M059J (cell line): ENCODE results near the gene CMIP. TPM values are rescaled to one million over a fixed set of nuclear protein-coding genes. Genes with fewer than 3 reads are reported as not detected.

Experiments
- DNase-seq: peaks from one replicate; pipeline ENCODE4 v3.0.0-alpha.2; 2012; ENCODE audit warnings: low read depth
- total RNA-seq: library from RNA; depleted of rRNA; stranded (reverse); fragments of >200 nt; shearing (Covaris generic); gene quantifications from 2 replicates; pipeline ENCODE4 v1.2.3, GENCODE V29; 2014

The CMIP gene
- total RNA-seq, 1 experiment from 2014 or later: 15.8 TPM

GRCh38 chr16:81492965-81493754 is 48.6 kb downstream of the CMIP start:
- DNase-seq: no peak

GRCh38 chr16:81493755-81494433 is 49.3 kb downstream of the CMIP start:
- peak; percentile 93 for DNase-seq

- no peak for DNase-seq
Observed at GRCh38 chr16:81494434-81494806, 49.8 kb downstream of the CMIP start.

GRCh38 chr16:81494888-81495287 is 50.3 kb downstream of the CMIP start:
- DNase-seq: no peak

GRCh38 chr16:81495321-81496234 is 51.0 kb downstream of the CMIP start:
- no peak for DNase-seq

GRCh38 chr16:81496321-81496720 is 51.7 kb downstream of the CMIP start:
- no peak for DNase-seq

DNA sequence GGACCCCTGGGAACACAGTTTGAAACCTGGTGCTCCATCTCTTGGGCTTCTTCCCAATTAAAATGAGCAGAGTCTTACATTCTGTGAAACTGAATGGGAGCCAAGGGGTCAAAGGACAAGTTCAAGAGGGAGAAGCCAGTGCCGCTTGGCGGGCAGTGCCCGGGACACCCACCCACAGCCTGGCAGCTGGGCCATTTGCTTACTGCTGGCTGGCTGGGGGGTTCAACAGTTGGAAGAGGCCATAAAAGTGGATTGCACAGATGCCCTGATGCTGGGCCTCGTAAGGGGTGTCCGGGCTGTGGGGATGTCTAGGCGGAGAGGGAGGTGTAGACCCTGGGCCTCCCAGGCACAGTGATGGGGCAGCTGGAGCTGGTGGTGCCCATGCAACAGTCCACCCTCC is 52.1 kb downstream of the CMIP start:
- DNase-seq: no peak

- no peak for DNase-seq
Observed at GRCh38 chr16:81497690-81498089, 53.1 kb downstream of the CMIP start.

DNA sequence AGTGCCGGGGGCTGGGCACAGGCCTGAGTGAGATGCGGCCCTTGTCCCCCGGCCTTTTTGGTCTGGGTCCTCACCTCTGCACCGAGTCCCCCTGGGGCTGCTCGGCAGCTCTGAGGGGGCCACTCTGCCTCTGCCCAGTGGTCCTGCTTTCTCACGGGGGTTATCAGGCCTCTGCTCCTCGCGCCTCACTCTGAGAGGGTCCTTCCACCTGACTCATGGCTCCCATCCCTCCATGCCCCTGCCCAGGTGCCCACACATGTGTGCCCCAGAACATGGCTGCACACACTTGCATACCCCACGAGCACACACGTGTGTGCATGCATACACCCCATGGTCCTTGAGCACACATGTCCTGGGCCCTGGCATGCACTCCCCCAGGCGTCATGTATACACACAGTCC is 53.7 kb downstream of the CMIP start:
- DNase-seq: no peak

DNA sequence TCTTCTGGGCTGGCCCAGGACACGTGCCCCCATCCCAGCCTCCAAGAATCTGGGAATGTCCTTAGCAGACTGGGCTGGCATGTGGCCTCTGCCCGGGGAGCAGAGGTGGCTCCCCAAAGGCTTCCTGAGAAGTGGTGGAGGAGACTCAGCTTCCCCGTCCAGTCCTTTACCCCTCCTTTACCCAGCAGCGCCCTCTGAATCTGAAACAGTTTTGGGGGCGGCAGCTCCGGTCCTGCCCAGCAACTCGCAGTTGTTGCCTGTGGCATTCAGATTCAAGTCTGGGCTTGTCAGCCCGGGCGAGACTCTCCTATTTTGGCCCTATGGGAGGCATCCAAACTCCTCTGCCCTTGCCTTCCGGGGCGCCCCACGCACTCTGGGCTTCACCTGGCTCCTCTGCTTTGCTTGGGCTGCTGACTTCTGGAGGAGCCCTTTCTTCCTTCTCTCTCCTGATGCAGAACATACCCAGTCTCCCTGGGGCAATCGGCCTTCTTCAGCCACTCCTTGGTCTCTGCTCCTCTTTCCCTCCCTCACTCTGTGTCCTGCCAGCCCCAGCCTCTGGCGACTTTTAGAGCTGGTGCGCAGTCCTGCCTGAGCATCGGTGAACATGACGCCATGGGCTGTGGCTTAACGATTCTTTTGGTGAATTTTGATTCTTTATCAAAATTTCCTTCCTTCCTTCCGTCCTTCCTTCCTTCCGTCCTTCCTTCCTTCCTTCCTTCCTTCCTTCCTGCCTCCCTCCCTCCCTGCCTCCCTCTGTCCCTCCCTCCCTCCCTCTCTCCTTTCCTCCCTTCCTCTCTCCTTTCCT is 55.2 kb downstream of the CMIP start:
- DNase-seq: no peak

- DNase-seq: peak; percentile 98
Observed at GRCh38 chr16:81500833-81501521, 56.4 kb downstream of the CMIP start.

GRCh38 chr16:81502396-81503070 is 57.9 kb downstream of the CMIP start:
- no peak for DNase-seq

- DNase-seq: no peak
Observed at GRCh38 chr16:81505011-81505661, 60.5 kb downstream of the CMIP start.

DNA sequence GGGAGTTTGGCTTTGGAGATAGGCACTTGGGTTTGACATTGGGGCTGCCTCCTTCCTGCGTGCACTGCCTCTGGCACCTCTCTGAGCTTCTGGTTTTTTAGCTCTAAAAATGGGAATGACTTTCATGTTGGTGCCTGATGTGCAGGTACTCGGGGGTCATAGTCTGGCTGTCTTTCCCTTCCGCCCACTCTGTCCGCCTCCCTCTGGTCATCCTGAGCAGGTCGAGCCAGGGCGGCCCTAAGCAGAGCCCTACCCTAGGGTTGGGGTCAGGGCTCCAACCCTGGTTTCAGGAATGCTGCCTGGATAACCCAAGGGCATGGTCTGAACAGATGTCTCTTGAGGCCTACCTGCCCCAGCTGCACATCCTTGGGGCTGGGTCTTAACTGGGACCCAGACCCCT is 64.8 kb downstream of the CMIP start:
- no peak for DNase-seq

DNA sequence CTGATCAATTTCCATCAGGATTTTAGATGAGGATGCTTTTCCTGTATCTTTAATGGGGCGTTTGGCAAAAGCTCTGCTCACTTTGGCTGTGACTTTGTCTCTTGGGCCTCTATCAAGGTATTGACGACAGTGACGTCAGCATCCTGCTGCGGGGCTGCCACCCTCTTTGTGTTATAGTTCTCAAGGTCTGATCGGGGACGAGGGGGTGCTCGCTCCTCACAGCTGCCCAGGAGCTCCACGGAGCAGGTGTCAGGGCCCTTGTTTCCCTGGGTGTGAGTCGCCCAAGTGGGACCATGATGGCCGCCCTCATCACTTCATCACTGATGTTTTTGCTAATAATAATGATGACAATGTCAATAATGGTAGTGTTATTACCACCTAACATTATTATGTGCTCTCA is 65.4 kb downstream of the CMIP start:
- DNase-seq: no peak

DNA sequence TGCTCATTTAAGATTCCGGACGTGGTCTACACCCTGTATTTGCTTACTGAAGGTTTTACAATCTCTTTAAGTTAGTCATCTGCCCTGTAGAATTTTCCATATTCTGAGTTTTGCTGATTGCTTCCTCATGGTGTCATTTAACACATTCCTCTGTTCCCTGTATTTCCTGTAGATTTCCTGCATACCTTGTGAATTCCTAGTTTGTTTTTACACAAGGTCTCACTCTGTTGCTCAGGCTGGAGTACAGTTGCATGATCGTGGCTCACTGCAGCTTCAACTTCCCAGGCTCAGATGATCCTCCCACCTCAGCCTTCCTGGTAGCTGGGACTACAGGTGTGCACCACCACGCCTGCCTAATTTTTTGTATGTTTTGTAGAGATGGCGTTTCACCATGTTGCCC is 66.8 kb downstream of the CMIP start:
- peak; percentile 79 for DNase-seq

GRCh38 chr16:81513204-81514040 is 68.8 kb downstream of the CMIP start:
- no peak for DNase-seq

GRCh38 chr16:81514041-81514559 is 69.5 kb downstream of the CMIP start:
- DNase-seq: no peak
